Mucosa of descending colon (tissue), 3 donors: Measurements from ENCODE around the gene TMEM79. TPM values are rescaled to one million over a fixed set of nuclear protein-coding genes. Genes with fewer than 3 reads are reported as not detected.

Source experiments
- ATAC-seq: fragments of 200-7000 bp; cut with Tn5 transposase; one replicate; pipeline ENCODE4 v1.9.1; 2020; ENCODE audit warnings: mild to moderate bottlenecking, moderate library complexity
- DNase-seq, 3 donors: peaks; one replicate each; pipeline ENCODE4 v3.0.0-alpha.2; 2020
- H3K36me3 ChIP-seq: fragments of 200-600 bp; one replicate; pipeline ENCODE4 v1.8.0; 2021; ENCODE audit warnings: low read depth, mild to moderate bottlenecking
- H3K4me1 ChIP-seq: fragments of 200-600 bp; one replicate; pipeline ENCODE4 v1.8.0; 2021; ENCODE audit warnings: low read depth, mild to moderate bottlenecking
- H3K4me3 ChIP-seq: fragments of 200-600 bp; one replicate; pipeline ENCODE4 v1.8.0; 2021; ENCODE audit warnings: mild to moderate bottlenecking
- H3K9me3 ChIP-seq: fragments of 200-600 bp; one replicate; pipeline ENCODE4 v1.8.0; 2021; ENCODE audit warnings: mild to moderate bottlenecking
- intact Hi-C, 2 donors: fragments of 100-400 bp; cut with DNase I in 1 of 2; cut with micrococcal nuclease in 1 of 2; formaldehyde crosslinking; loops; one replicate each; pipeline versions ENCODE4 v1.11.0 to v1.11.1; 2022; cut with DNase I, micrococcal nuclease
- total RNA-seq, 3 donors: library from RNA; stranded (reverse); fragmentation: NEBNext Ultra II Directional in 2 of 3; extraction: Animal tissue kit (Norgen Biotek cat#: 25700) in 2 of 3; gene quantifications; one replicate each; pipeline versions ENCODE4 v1.2.1 to v1.2.4, GENCODE V29; 2021 to 2023
- TF ChIP-seq, protein P1 (sequence below): fragments of 200-600 bp; IDR thresholded peaks from one replicate; pipeline ENCODE4 v1.8.0; 2022; ENCODE audit warnings: antibody characterized with exemption, mild to moderate bottlenecking
- donor health status: DM: no; HTN: no; CAD: no; lungs with moderate emphysema.
- donor health status: DM: no; HTN: no; CAD: no.
- donor health status: DM: no; HTN: yes; CAD: no.

TMEM79 gene
- total RNA-seq, 3 donors from 2014 or later: 3.9 to 6.0 (median 4.1) TPM

DNA sequence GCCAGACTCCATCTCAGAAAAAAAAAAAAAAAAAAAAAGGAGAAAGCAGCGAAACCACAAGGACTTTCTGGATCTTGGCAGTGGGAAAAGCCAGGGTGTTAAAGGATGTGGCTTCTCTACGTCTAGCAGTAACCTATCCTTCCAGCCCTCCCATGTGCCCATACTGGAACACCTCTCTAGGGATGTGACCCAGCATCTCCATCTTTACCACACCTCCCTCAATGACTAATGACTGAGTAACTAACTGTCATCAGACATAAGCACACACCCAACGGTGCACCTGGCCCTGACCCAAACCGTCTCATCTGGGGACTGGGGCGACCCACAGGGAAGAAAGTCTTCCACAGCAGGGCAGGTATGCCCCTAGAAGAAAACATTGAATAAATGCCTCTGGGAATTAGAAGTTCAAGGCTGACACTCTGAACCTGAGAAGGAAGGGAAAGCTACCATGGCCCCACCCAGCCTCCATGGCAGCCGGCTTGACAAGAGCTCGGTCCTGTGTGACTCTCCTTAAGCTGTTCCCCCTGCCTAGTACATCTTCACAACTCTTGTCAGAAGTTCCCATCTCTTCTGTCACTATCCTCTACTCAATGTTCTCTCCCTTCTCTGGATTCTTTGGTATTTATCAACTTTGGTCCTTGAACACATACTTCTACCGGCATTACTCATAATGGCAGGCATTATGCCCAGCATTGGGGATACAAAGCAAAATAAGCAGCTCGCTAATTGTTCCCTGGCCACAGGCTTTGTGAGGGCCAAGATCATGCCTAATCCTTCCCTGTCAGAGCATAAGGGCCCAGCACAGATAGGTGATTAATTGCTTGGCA, 21.5 kb upstream of the TMEM79 start:
- peaks cover 44% of the 10 kb centered on the region for H3K36me3 ChIP-seq
- no peaks in the 10 kb centered on the region for H3K9me3 ChIP-seq
- TF ChIP-seq, protein P1, sequence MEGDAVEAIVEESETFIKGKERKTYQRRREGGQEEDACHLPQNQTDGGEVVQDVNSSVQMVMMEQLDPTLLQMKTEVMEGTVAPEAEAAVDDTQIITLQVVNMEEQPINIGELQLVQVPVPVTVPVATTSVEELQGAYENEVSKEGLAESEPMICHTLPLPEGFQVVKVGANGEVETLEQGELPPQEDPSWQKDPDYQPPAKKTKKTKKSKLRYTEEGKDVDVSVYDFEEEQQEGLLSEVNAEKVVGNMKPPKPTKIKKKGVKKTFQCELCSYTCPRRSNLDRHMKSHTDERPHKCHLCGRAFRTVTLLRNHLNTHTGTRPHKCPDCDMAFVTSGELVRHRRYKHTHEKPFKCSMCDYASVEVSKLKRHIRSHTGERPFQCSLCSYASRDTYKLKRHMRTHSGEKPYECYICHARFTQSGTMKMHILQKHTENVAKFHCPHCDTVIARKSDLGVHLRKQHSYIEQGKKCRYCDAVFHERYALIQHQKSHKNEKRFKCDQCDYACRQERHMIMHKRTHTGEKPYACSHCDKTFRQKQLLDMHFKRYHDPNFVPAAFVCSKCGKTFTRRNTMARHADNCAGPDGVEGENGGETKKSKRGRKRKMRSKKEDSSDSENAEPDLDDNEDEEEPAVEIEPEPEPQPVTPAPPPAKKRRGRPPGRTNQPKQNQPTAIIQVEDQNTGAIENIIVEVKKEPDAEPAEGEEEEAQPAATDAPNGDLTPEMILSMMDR: no peak
- no peak for ATAC-seq
- no peak overlapping the region for H3K4me3 ChIP-seq
- intact Hi-C loops: no loop called here
- H3K4me1 ChIP-seq: no peaks in the 10 kb centered on the region
- DNase-seq: no peak

DNA sequence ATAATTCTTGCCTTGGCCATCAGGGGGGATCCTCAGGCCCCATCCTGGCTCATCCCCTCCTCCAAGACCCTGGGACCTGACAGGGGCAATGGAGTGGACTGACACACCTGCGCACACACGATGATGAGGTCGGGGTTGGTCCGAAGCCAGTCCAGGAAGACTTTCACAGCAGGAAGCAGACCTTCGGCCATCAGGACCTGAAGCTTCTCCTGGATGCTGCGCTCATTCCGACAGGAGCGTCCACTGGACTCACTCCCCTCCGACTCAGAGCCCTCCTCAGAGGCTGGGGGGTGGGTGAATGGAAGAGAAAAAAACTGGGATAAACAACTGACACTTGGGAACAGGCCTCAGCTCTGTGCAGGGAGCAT, 20.9 kb upstream of the TMEM79 start:
- no peaks in the 10 kb centered on the region for H3K9me3 ChIP-seq
- TF ChIP-seq, protein P1: no peak
- intact Hi-C loops: no loop called here
- H3K4me3 ChIP-seq: no peak overlapping the region
- peaks cover 49% of the 10 kb centered on the region for H3K36me3 ChIP-seq
- no peaks in the 10 kb centered on the region for H3K4me1 ChIP-seq
- ATAC-seq (no peak), DNase-seq (no peak)

DNA sequence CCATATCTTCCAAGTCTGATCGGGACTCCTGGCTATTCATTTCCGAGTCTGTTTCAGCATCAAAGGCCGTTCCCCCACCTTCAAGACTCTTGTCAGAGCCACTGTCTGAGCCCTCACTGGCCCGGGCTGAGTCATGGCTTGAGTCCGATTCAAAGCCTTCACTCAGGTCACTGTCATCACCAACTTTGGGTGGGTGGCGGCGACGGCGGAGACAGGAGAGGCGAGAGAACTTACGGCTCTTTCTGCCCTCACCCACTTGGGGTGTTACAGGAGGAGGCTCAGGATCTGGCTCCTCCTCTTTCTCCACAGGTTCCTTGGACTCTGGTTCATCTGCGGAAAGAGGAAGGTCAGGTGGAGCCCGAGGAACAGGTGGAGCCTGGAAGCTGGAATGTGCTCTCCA, 18.1 kb upstream of the TMEM79 start:
- H3K4me1 ChIP-seq: no peaks in the 10 kb centered on the region
- H3K9me3 ChIP-seq: no peaks in the 10 kb centered on the region
- ATAC-seq (peak; percentile 17), DNase-seq (no peak)
- no peak overlapping the region for H3K4me3 ChIP-seq
- intact Hi-C loops: no loop called here
- TF ChIP-seq, protein P1: no peak
- peaks cover 33% of the 10 kb centered on the region for H3K36me3 ChIP-seq

DNA sequence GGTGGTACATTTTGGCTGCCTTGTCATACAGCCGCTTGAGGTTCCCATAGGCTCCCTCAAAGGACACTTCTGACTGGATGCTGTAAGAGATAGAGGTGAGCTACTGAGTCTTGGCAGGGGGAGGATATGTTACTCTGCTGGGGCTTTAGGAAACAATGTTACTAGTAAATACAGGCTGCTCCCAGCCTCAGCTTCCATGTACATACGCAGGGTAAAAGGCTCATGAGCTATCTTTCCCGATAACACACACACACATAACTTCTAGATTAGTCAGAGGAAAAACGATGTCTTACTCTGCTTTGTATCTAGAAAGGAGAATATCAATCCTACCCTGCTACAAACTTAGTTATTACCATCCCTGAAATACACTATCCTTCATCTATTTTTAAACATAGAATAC, 15.8 kb upstream of the TMEM79 start:
- intact Hi-C loops: no loop called here
- DNase-seq: no peak
- TF ChIP-seq, protein P1: no peak
- Histone ChIP-seq H3K36me3 (peaks cover 30% of the 10 kb centered on the region), H3K4me1 (no peaks in the 10 kb centered on the region), H3K9me3 (no peaks in the 10 kb centered on the region), H3K4me3 (no peak overlapping the region)
- ATAC-seq: no peak

DNA sequence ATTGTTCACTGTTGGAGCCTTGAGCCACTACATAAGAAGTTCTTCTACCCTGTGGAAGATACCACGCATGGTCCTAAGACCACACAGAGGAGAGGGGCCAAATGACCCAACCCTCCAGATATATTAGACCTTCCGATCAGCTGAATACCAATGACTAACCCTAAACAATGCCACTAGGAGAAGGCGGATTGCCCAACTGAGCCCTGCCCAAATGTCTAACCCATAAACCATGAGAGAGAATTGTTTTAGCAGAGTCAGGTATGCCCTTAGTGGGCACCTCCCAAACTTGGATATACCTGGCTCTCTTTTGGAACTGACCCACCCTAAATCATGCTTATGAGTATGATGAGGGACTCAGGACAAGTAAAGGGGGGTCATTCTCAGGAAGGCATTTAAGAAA, 13.8 kb upstream of the TMEM79 start:
- TF ChIP-seq, protein P1: no peak
- Histone ChIP-seq H3K9me3 (no peaks in the 10 kb centered on the region), H3K4me3 (no peak overlapping the region), H3K36me3 (peaks cover 47% of the 10 kb centered on the region), H3K4me1 (no peaks in the 10 kb centered on the region)
- intact Hi-C loops: no loop called here
- no peak for DNase-seq
- no peak for ATAC-seq
